Measurements from ENCODE around the gene TPTE2.

The TPTE2 gene

GRCh38 chr13:19592657-19593180 is 31.4 kb upstream of the TPTE2 start:
- Histone ChIP-seq H3K9ac (ENCODE audit: low read length in 2 of 2) (no peak overlapping the region), H3K4me3 (ENCODE audit: low read length in 2 of 2) (no peak overlapping the region), H3K27me3 (ENCODE audit: control insufficient read depth in 1 of 2, insufficient read depth in 2 of 2, low read length in 2 of 2) (peaks cover 0 to 6% of the 10 kb centered on the region in 2 donors), H3K9me3 (ENCODE audit: control insufficient read depth in 2 of 2, low read length in 2 of 2) (no peaks in the 10 kb centered on the region), H3K4me1 (ENCODE audit: control insufficient read depth, insufficient read depth, low read length) (no peaks in the 10 kb centered on the region), H3K36me3 (ENCODE audit: control insufficient read depth in 2 of 2, insufficient read depth in 2 of 2, low read length in 2 of 2) (no peaks in the 10 kb centered on the region), H3K27ac (ENCODE audit: low read length) (no peak overlapping the region)

DNA sequence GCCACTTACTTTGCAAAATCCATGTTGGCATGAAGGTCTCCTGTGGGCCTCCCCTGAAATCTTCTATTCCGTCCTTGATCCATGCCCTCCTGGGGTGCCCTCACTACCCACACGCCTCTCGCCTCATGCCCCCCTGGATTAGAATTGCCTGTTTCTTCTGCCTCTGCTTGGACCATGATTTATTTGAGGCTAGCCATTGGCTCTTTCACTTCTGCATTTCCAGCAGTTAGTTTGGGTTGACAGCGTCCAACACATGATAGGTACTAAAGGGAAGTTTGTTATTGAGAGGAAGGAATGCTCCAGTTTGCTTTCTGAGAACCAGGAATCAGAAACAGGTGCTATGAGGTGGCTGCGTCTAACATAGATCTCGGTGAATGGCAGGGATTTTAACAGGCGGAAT is 30.5 kb upstream of the TPTE2 start:
- no peak overlapping the region for H3K9ac ChIP-seq (ENCODE audit: low read length in 2 of 2)
- no peaks in the 10 kb centered on the region for H3K36me3 ChIP-seq (ENCODE audit: control insufficient read depth in 2 of 2, insufficient read depth in 2 of 2, low read length in 2 of 2)
- H3K4me1 ChIP-seq (ENCODE audit: control insufficient read depth, insufficient read depth, low read length), result no peaks in the 10 kb centered on the region
- no peak overlapping the region for H3K4me3 ChIP-seq (ENCODE audit: low read length in 2 of 2)
- no peak overlapping the region for H3K27ac ChIP-seq (ENCODE audit: low read length)
- peaks cover 0 to 6% of the 10 kb centered on the region in 2 donors for H3K27me3 ChIP-seq (ENCODE audit: control insufficient read depth in 1 of 2, insufficient read depth in 2 of 2, low read length in 2 of 2)
- no peaks in the 10 kb centered on the region for H3K9me3 ChIP-seq (ENCODE audit: control insufficient read depth in 2 of 2, low read length in 2 of 2)

DNA sequence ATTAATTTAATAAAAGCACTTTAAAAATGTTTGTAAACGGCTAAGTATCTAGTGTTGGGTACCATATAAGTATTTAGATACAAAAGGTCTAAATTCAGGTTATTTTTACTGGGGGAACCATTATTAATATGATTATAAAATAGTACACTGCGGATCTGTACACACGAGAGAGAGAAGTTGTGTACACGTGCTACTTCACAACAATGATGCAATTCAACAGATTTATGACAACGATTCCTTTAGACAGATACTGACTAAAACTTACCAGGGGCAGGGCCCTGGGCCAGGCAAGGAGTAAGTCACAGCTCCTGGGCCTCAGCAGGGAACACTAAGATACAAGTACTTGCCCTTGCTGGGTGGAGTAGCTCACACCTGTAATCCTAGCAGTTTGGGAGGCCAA is 29.1 kb upstream of the TPTE2 start:
- H3K9ac ChIP-seq (ENCODE audit: low read length in 2 of 2), result no peak overlapping the region
- H3K36me3 ChIP-seq (ENCODE audit: control insufficient read depth in 2 of 2, insufficient read depth in 2 of 2, low read length in 2 of 2), result no peaks in the 10 kb centered on the region
- peaks cover 0 to 6% of the 10 kb centered on the region in 2 donors for H3K27me3 ChIP-seq (ENCODE audit: control insufficient read depth in 1 of 2, insufficient read depth in 2 of 2, low read length in 2 of 2)
- no peaks in the 10 kb centered on the region for H3K9me3 ChIP-seq (ENCODE audit: control insufficient read depth in 2 of 2, low read length in 2 of 2)
- H3K27ac ChIP-seq (ENCODE audit: low read length), result no peak overlapping the region
- no peak overlapping the region for H3K4me3 ChIP-seq (ENCODE audit: low read length in 2 of 2)
- H3K4me1 ChIP-seq (ENCODE audit: control insufficient read depth, insufficient read depth, low read length), result no peaks in the 10 kb centered on the region

DNA sequence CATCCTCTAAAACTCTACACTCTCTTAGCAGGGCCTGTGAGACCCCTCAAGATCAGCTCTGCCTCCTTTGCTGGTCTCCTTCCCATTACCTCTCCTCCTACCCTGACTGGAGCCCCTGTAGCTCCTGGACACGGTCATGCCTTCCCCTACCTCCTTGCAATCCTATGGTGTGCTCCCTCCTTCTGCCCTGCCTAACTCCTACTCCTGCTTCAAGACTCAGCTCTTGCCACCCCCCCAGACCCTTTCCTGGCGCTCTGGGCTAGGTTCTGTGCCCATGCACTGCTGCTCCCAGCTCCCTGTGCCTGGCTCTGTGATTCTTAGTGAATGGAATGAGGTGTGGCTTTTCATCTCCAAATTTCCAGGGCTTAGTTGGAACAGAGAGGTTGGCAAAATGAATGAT is 28.0 kb upstream of the TPTE2 start:
- no peak overlapping the region for H3K9ac ChIP-seq (ENCODE audit: low read length in 2 of 2)
- H3K27ac ChIP-seq (ENCODE audit: low read length), result no peak overlapping the region
- no peaks in the 10 kb centered on the region for H3K36me3 ChIP-seq (ENCODE audit: control insufficient read depth in 2 of 2, insufficient read depth in 2 of 2, low read length in 2 of 2)
- peaks cover 0 to 6% of the 10 kb centered on the region in 2 donors for H3K27me3 ChIP-seq (ENCODE audit: control insufficient read depth in 1 of 2, insufficient read depth in 2 of 2, low read length in 2 of 2)
- no peaks in the 10 kb centered on the region for H3K9me3 ChIP-seq (ENCODE audit: control insufficient read depth in 2 of 2, low read length in 2 of 2)
- H3K4me3 ChIP-seq (ENCODE audit: low read length in 2 of 2), result no peak overlapping the region
- H3K4me1 ChIP-seq (ENCODE audit: control insufficient read depth, insufficient read depth, low read length), result no peaks in the 10 kb centered on the region

DNA sequence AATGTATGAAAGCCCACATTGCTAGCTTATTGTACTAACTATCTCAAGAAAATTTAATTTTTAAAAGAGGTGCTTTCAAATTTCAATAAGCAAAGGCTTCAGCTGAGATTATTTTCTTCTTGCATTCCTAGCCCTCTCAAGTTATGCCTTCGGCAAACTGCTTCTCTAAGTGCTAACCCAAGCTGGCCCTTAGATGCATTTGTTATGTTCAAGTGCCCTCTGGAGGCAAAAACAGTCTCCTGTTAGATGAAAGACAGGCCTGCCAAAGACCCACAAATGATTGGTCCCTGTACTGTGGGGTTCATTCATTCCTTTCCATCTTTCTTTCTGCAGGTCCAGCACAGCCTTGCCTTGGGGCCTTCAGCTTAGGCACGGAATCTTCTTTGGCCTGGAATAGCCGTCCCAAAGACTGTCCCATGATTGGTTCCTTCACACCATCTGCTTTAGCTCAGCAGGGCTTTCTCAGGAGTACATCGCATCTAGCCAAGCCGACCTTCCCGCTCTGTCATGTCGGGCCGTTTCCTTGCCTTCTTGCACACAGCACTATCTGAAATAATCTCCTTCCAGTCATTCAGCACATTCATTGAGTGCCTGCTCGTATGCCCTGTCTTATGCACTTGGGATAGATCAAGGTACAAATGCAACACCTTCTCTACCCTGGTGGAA is 26.4 kb upstream of the TPTE2 start:
- no peak overlapping the region for H3K9ac ChIP-seq (ENCODE audit: low read length in 2 of 2)
- H3K9me3 ChIP-seq (ENCODE audit: control insufficient read depth in 2 of 2, low read length in 2 of 2), result no peaks in the 10 kb centered on the region
- no peaks in the 10 kb centered on the region for H3K36me3 ChIP-seq (ENCODE audit: control insufficient read depth in 2 of 2, insufficient read depth in 2 of 2, low read length in 2 of 2)
- H3K27me3 ChIP-seq (ENCODE audit: control insufficient read depth in 1 of 2, insufficient read depth in 2 of 2, low read length in 2 of 2), result peaks cover 0 to 6% of the 10 kb centered on the region in 2 donors
- no peak overlapping the region for H3K4me3 ChIP-seq (ENCODE audit: low read length in 2 of 2)
- no peak overlapping the region for H3K27ac ChIP-seq (ENCODE audit: low read length)
- H3K4me1 ChIP-seq (ENCODE audit: control insufficient read depth, insufficient read depth, low read length), result no peaks in the 10 kb centered on the region

DNA sequence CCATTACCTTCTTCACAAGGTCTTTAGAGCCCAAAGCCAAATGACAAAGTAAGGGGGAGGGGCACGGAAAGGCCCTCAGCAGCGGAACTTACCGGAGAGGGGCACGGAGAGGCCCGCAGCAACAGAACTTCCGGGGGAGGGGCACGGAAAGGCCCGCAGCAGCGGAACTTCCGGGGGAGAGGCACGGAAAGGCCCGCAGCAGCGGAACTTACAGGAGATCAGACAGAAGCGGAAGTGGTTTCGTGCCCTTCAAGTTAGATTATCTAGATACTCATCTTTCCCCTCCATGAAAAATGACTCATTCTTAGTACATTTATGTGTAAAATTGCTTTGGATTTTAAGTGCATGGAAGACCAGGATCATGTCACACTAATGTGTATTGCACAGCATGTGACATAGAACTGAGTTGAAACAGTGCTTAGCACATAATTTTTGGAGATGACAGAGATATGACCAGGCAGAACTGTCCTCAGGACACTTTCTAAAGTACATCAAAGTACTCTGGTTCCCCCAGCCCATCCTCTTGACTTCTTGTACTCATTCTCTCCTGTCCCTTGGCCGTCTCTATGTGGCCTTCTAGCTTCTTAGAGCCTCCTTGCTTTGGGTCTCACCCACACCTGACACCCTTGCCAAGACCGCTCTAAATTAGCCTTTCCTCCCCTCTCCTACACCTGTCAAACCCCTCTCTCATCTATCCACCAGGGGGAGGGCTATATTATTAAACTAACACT is 25.7 kb upstream of the TPTE2 start:
- H3K9ac ChIP-seq (ENCODE audit: low read length in 2 of 2), result no peak overlapping the region
- H3K4me1 ChIP-seq (ENCODE audit: control insufficient read depth, insufficient read depth, low read length), result no peaks in the 10 kb centered on the region
- no peaks in the 10 kb centered on the region for H3K36me3 ChIP-seq (ENCODE audit: control insufficient read depth in 2 of 2, insufficient read depth in 2 of 2, low read length in 2 of 2)
- peaks cover 0 to 6% of the 10 kb centered on the region in 2 donors for H3K27me3 ChIP-seq (ENCODE audit: control insufficient read depth in 1 of 2, insufficient read depth in 2 of 2, low read length in 2 of 2)
- no peaks in the 10 kb centered on the region for H3K9me3 ChIP-seq (ENCODE audit: control insufficient read depth in 2 of 2, low read length in 2 of 2)
- H3K27ac ChIP-seq (ENCODE audit: low read length), result no peak overlapping the region
- no peak overlapping the region for H3K4me3 ChIP-seq (ENCODE audit: low read length in 2 of 2)

DNA sequence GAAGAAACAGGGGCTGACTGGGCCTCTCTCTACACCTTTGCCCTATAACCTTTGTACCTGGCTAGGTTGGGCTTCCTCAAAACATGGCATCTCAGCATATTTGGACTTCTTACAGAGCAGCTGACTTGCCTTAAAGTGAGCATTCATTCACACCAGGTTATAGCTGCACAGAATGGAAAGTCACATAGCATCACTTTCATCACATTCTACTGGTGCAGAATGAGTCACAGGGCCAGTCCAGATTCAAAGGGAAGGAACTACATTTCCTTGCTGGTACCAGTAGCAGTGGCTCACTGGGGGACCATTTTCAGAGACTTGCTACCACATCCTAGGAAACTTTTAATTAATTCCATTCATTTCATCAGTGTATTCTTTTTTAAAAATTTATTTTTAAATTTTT is 20.3 kb upstream of the TPTE2 start:
- Histone ChIP-seq H3K4me1 (ENCODE audit: control insufficient read depth, insufficient read depth, low read length) (no peaks in the 10 kb centered on the region), H3K9ac (ENCODE audit: low read length in 2 of 2) (no peak overlapping the region), H3K27ac (ENCODE audit: low read length) (no peak overlapping the region), H3K4me3 (ENCODE audit: low read length in 2 of 2) (no peak overlapping the region), H3K27me3 (ENCODE audit: control insufficient read depth in 1 of 2, insufficient read depth in 2 of 2, low read length in 2 of 2) (no peaks in the 10 kb centered on the region), H3K9me3 (ENCODE audit: control insufficient read depth in 2 of 2, low read length in 2 of 2) (peaks cover 0 to 4% of the 10 kb centered on the region in 2 donors), H3K36me3 (ENCODE audit: control insufficient read depth in 2 of 2, insufficient read depth in 2 of 2, low read length in 2 of 2) (no peaks in the 10 kb centered on the region)

DNA sequence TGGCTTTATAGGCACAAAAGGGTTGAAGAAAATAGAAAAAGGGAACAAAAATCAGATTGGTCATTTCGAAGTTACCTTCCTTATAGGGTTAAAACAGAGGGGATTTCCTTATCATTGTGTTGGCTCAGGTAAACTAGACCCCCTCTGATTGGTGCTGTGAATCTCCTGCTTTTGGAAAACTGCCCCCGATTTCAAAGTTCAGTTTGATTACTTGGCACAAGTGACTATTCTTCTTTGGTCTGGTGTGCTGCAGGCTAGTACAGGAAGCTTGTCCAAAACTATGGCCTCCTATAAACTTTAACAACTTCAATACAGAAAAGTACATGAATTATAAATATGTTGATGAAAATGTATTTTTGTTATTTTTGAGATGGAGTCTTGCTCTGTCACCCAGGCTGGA is 13.9 kb upstream of the TPTE2 start:
- Histone ChIP-seq H3K4me1 (ENCODE audit: control insufficient read depth, insufficient read depth, low read length) (no peaks in the 10 kb centered on the region), H3K4me3 (ENCODE audit: low read length in 2 of 2) (no peak overlapping the region), H3K27me3 (ENCODE audit: control insufficient read depth in 1 of 2, insufficient read depth in 2 of 2, low read length in 2 of 2) (no peaks in the 10 kb centered on the region), H3K9ac (ENCODE audit: low read length in 2 of 2) (no peak overlapping the region), H3K9me3 (ENCODE audit: control insufficient read depth in 2 of 2, low read length in 2 of 2) (no peaks in the 10 kb centered on the region), H3K27ac (ENCODE audit: low read length) (no peak overlapping the region), H3K36me3 (ENCODE audit: control insufficient read depth in 2 of 2, insufficient read depth in 2 of 2, low read length in 2 of 2) (no peaks in the 10 kb centered on the region)

- no peak overlapping the region for H3K9ac ChIP-seq (ENCODE audit: low read length in 2 of 2)
- H3K36me3 ChIP-seq (ENCODE audit: control insufficient read depth in 2 of 2, insufficient read depth in 2 of 2, low read length in 2 of 2), result no peaks in the 10 kb centered on the region
- no peak overlapping the region for H3K4me3 ChIP-seq (ENCODE audit: low read length in 2 of 2)
- H3K4me1 ChIP-seq (ENCODE audit: control insufficient read depth, insufficient read depth, low read length), result no peaks in the 10 kb centered on the region
- H3K9me3 ChIP-seq (ENCODE audit: control insufficient read depth in 2 of 2, low read length in 2 of 2), result no peaks in the 10 kb centered on the region
- no peaks in the 10 kb centered on the region for H3K27me3 ChIP-seq (ENCODE audit: control insufficient read depth in 1 of 2, insufficient read depth in 2 of 2, low read length in 2 of 2)
- H3K27ac ChIP-seq (ENCODE audit: low read length), result no peak overlapping the region
Measured at GRCh38 chr13:19573120-19573716, 11.9 kb upstream of the TPTE2 start.

DNA sequence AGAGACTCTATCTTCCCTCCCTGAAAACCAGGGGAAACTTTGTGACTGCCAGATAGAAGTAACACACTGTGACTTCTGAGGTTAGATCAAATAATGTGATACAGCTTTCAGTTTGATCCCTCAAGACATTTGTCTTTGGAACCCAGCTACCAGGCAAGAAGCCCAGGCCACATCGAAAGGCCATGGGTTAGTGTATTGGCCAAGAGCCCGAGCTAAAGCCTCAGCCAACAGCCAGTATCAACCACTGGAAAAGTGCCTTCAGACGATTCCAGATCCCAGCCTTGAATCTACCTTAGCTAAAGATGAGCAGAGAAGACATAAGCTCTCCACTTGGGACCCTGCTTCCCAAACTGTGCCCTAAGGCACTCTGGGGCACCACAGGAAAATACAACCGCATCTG is 10.9 kb upstream of the TPTE2 start:
- Histone ChIP-seq H3K4me1 (ENCODE audit: control insufficient read depth, insufficient read depth, low read length) (no peaks in the 10 kb centered on the region), H3K9me3 (ENCODE audit: control insufficient read depth in 2 of 2, low read length in 2 of 2) (no peaks in the 10 kb centered on the region), H3K27me3 (ENCODE audit: control insufficient read depth in 1 of 2, insufficient read depth in 2 of 2, low read length in 2 of 2) (no peaks in the 10 kb centered on the region), H3K36me3 (ENCODE audit: control insufficient read depth in 2 of 2, insufficient read depth in 2 of 2, low read length in 2 of 2) (no peaks in the 10 kb centered on the region), H3K4me3 (ENCODE audit: low read length in 2 of 2) (no peak overlapping the region), H3K9ac (ENCODE audit: low read length in 2 of 2) (no peak overlapping the region), H3K27ac (ENCODE audit: low read length) (no peak overlapping the region)
